Neutrophil (primary cell): ENCODE data around the gene RFLNA.

ENCODE experiments used
- H3K27ac ChIP-seq: fragments of 200-600 bp; sonication (generic); 2 replicates; pipeline ENCODE4 v1.5.1; 2016; ENCODE audit warnings: mild to moderate bottlenecking, moderate library complexity
- H3K27me3 ChIP-seq: fragments of 200-600 bp; sonication (generic); 2 replicates; pipeline ENCODE4 v1.6.0; 2016; ENCODE audit warnings: mild to moderate bottlenecking
- H3K36me3 ChIP-seq: fragments of 200-600 bp; sonication (generic); 2 replicates; pipeline ENCODE4 v1.5.1; 2017
- H3K4me1 ChIP-seq, 2 experiments: fragments of 200-600 bp in 1 of 2; sonication (generic) in 1 of 2; 1 replicate in 1 of 2; 2 replicates in 1 of 2; pipeline versions ENCODE4 v1.5.1 to v1.6.1; 2013 to 2016; ENCODE audit warnings: low read depth in 1 of 2, low read length in 1 of 2, mild to moderate bottlenecking in 1 of 2, moderate library complexity in 1 of 2; ENCODE audit not compliant: control insufficient read depth in 1 of 2, insufficient read depth in 1 of 2
- H3K4me3 ChIP-seq, 2 experiments: fragments of 200-600 bp in 1 of 2; sonication (generic) in 1 of 2; 1 replicate in 1 of 2; 2 replicates in 1 of 2; pipeline ENCODE4 v1.5.1; 2013 to 2016; ENCODE audit warnings: low read depth in 1 of 2, low read length in 1 of 2, mild to moderate bottlenecking in 1 of 2, moderate library complexity in 1 of 2
- H3K9me3 ChIP-seq: fragments of 200-600 bp; sonication (generic); 2 replicates; pipeline ENCODE4 v1.5.1; 2016
- CTCF ChIP-seq: fragments of 200-600 bp; sonication (generic); IDR thresholded peaks from 2 replicates; pipeline ENCODE4 v1.5.1; 2016; ENCODE audit warnings: antibody characterized with exemption

RFLNA gene

GRCh38 chr12:124352839-124353238 lies 57.9 kb downstream of the RFLNA start:
- TF ChIP-seq CTCF = no peak
- H3K36me3 ChIP-seq = peaks cover 91% of the 10 kb centered on the region
- no peaks in the 10 kb centered on the region for H3K27me3 ChIP-seq
- no peak overlapping the region for H3K27ac ChIP-seq
- no peaks in the 10 kb centered on the region for H3K9me3 ChIP-seq
- H3K4me3 ChIP-seq = no peak overlapping the region
- no peaks in the 10 kb centered on the region for H3K4me1 ChIP-seq

- Histone ChIP-seq H3K4me1 (no peaks in the 10 kb centered on the region), H3K36me3 (peaks cover 94% of the 10 kb centered on the region)
- no peak for TF ChIP-seq CTCF
Measured at GRCh38 chr12:124354400-124354799, 59.5 kb downstream of the RFLNA start.

GRCh38 chr12:124356221-124356620 lies 61.3 kb downstream of the RFLNA start:
- Histone ChIP-seq H3K4me3 (no peak overlapping the region), H3K27me3 (no peaks in the 10 kb centered on the region), H3K36me3 (peaks cover 93% of the 10 kb centered on the region), H3K9me3 (no peaks in the 10 kb centered on the region), H3K27ac (no peak overlapping the region), H3K4me1 (no peaks in the 10 kb centered on the region)
- TF ChIP-seq CTCF = no peak

More at GRCh38 chr12:124354400-124354799, 59.5 kb downstream of the RFLNA start:
- no peaks in the 10 kb centered on the region for H3K9me3 ChIP-seq
- H3K4me3 ChIP-seq = no peak overlapping the region
- no peak overlapping the region for H3K27ac ChIP-seq
- H3K27me3 ChIP-seq = no peaks in the 10 kb centered on the region

- Histone ChIP-seq H3K36me3 (peaks cover 93% of the 10 kb centered on the region), H3K9me3 (no peaks in the 10 kb centered on the region), H3K27me3 (no peaks in the 10 kb centered on the region), H3K4me1 (no peaks in the 10 kb centered on the region), H3K27ac (no peak overlapping the region), H3K4me3 (no peak overlapping the region)
- TF ChIP-seq CTCF = no peak
Measured at GRCh38 chr12:124357616-124358015, 62.7 kb downstream of the RFLNA start.

- Histone ChIP-seq H3K27ac (no peak overlapping the region), H3K27me3 (no peaks in the 10 kb centered on the region), H3K9me3 (no peaks in the 10 kb centered on the region), H3K36me3 (peaks cover 90% of the 10 kb centered on the region), H3K4me3 (no peak overlapping the region), H3K4me1 (no peaks in the 10 kb centered on the region)
- TF ChIP-seq CTCF = no peak
Measured at GRCh38 chr12:124358572-124358971, 63.7 kb downstream of the RFLNA start.
